ENCODE results near the gene FLG2.

The FLG2 gene

DNA sequence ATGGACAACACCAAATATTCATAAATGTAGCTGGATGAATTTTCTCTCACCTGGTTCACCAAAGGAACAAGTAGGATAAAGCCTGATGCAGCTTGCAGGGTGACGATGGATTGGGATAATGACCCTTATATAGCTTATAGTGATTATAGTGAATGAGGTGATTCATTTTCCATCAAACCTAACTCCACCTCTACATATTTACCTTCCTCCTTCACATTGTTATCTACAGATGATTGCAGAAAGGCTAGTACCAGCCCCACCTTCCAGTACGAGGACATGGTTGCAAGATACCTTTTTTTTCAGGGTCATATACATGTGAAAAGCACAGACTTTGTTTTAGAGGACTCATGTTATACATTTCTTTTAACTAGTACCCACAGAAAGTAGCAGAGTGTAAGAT lies at the start of gene FLG2:
TSS of gene FLG2 (minus strand) at position 101 of the 400 bp plus-strand sequence. CDS start 1,122 bp downstream, outside the sequence.
- no peak within 1 kb of the TSS for H3K4me3 ChIP-seq (replicated peaks in 1 of 2; ENCODE audit: low read depth in 2 of 2, low read length in 2 of 2)
- DNase-seq (ENCODE audit: low read depth in 2 of 2), result no peak
- TF ChIP-seq CTCF (IDR thresholded peaks at IDR 0.05; ENCODE audit: low read depth, low read length), result no peak

- no peak for DNase-seq (ENCODE audit: low read depth in 2 of 2)
- no peak overlapping the region for H3K4me3 ChIP-seq (replicated peaks in 1 of 2; ENCODE audit: low read depth in 2 of 2, low read length in 2 of 2)
- TF ChIP-seq CTCF (IDR thresholded peaks at IDR 0.05; ENCODE audit: low read depth, low read length), result no peak
Measured at GRCh38 chr1:152408664-152409063, 48.9 kb upstream of the FLG2 start.

GRCh38 chr1:152398812-152399698 lies 39.2 kb upstream of the FLG2 start:
- DNase-seq (ENCODE audit: low read depth in 2 of 2), result peak; percentile 14 to 31
- peak; percentile 33 for TF ChIP-seq CTCF (IDR thresholded peaks at IDR 0.05; ENCODE audit: low read depth, low read length)
- no peak overlapping the region for H3K4me3 ChIP-seq (replicated peaks in 1 of 2; ENCODE audit: low read depth in 2 of 2, low read length in 2 of 2)

DNA sequence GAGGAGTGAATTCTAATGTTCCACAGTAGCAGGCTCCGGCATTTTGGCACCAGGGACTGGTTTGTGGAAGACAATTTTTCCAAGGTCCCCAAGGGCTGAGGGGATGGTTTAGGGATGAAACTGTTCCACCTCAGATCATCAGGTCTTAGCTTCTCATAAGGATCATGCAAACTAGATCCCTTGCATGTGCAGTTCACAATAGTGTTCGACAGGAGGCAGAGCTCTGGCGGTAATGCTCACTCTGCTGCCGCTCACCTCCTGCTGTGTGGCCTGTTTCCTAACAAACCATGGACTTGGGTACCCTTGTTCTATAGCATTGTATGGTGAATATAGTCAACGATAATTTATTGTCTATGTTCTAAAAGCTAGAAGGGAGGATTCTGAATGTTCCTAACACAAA lies 37.7 kb upstream of the FLG2 start:
- no peak for DNase-seq (ENCODE audit: low read depth in 2 of 2)
- no peak for TF ChIP-seq CTCF (IDR thresholded peaks at IDR 0.05; ENCODE audit: low read depth, low read length)
- no peak overlapping the region for H3K4me3 ChIP-seq (replicated peaks in 1 of 2; ENCODE audit: low read depth in 2 of 2, low read length in 2 of 2)

- H3K4me3 ChIP-seq (replicated peaks in 1 of 2; ENCODE audit: low read depth in 2 of 2, low read length in 2 of 2), result no peak overlapping the region
- TF ChIP-seq CTCF (IDR thresholded peaks at IDR 0.05; ENCODE audit: low read depth, low read length), result no peak
- DNase-seq (ENCODE audit: low read depth in 2 of 2), result no peak
Measured at GRCh38 chr1:152394151-152394550, 34.3 kb upstream of the FLG2 start.

- H3K4me3 ChIP-seq (replicated peaks in 1 of 2; ENCODE audit: low read depth in 2 of 2, low read length in 2 of 2), result no peak overlapping the region
- DNase-seq (ENCODE audit: low read depth in 2 of 2), result no peak
- no peak for TF ChIP-seq CTCF (IDR thresholded peaks at IDR 0.05; ENCODE audit: low read depth, low read length)
Measured at GRCh38 chr1:152392909-152393308, 33.1 kb upstream of the FLG2 start.

Data from cardiac fibroblast (primary cell).